Liver (tissue), 3 donors: ENCODE data around the gene IFT122.
A peak's percentile ranks its signal among the peaks of the same experiment; 100 is the strongest.

Experiments used
- ATF3 ChIP-seq: IDR thresholded peaks from 2 replicates; pipeline ENCODE4 v1.6.1; 2016; ENCODE audit warnings: antibody characterized with exemption
- EGR1 ChIP-seq, 2 donors: IDR thresholded peaks; 2 replicates each; pipeline ENCODE4 v1.6.1; 2016 to 2018; ENCODE audit warnings: antibody characterized with exemption in 2 of 2, low read depth in 2 of 2
- GABPA ChIP-seq, 2 donors: IDR thresholded peaks in 1 of 2; conservative IDR thresholded peaks in 1 of 2; 2 replicates each; pipeline ENCODE4 v1.6.1; 2016; ENCODE audit warnings: antibody characterized with exemption in 2 of 2, mild to moderate bottlenecking in 1 of 2, moderate library complexity in 1 of 2
- HNF4A ChIP-seq, 2 donors: conservative IDR thresholded peaks; 2 replicates each; pipeline ENCODE4 v1.6.1; 2016; ENCODE audit warnings: antibody characterized with exemption in 2 of 2, mild to moderate bottlenecking in 2 of 2
- JUND ChIP-seq, 2 donors: IDR thresholded peaks; 2 replicates each; pipeline ENCODE4 v1.6.1; 2016; ENCODE audit warnings: antibody characterized with exemption in 2 of 2
- RAD21 ChIP-seq, 2 donors: IDR thresholded peaks; 2 replicates each; pipeline ENCODE4 v1.6.1; 2016; ENCODE audit warnings: antibody characterized with exemption in 2 of 2, mild to moderate bottlenecking in 2 of 2
- TAF1 ChIP-seq: conservative IDR thresholded peaks from 2 replicates; pipeline ENCODE4 v1.6.1; 2016; ENCODE audit warnings: antibody characterized with exemption, mild to moderate bottlenecking
- YY1 ChIP-seq: IDR thresholded peaks from 2 replicates; pipeline ENCODE4 v1.6.1; 2016; ENCODE audit warnings: antibody characterized with exemption, mild to moderate bottlenecking
- TF ChIP-seq, protein P1 (sequence below): fragments of 150-350 bp; IDR thresholded peaks from 2 replicates; pipeline ENCODE4 v1.5.1; 2017; ENCODE audit warnings: improper control_type of control experiment, low read depth, low read length; ENCODE audit not compliant: missing input control
- TF ChIP-seq, protein P2 (sequence below): IDR thresholded peaks from 2 replicates; pipeline ENCODE4 v1.6.1; 2016; ENCODE audit warnings: antibody characterized with exemption
- donor health status: healthy.
- donor health status: healthy.

GRCh38 chr3:129469026-129469425, 29.0 kb downstream of the IFT122 start:
- TF ChIP-seq, protein P1, sequence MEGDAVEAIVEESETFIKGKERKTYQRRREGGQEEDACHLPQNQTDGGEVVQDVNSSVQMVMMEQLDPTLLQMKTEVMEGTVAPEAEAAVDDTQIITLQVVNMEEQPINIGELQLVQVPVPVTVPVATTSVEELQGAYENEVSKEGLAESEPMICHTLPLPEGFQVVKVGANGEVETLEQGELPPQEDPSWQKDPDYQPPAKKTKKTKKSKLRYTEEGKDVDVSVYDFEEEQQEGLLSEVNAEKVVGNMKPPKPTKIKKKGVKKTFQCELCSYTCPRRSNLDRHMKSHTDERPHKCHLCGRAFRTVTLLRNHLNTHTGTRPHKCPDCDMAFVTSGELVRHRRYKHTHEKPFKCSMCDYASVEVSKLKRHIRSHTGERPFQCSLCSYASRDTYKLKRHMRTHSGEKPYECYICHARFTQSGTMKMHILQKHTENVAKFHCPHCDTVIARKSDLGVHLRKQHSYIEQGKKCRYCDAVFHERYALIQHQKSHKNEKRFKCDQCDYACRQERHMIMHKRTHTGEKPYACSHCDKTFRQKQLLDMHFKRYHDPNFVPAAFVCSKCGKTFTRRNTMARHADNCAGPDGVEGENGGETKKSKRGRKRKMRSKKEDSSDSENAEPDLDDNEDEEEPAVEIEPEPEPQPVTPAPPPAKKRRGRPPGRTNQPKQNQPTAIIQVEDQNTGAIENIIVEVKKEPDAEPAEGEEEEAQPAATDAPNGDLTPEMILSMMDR: no peak
- peak in 1 of 2 donors; percentile 21 for TF ChIP-seq HNF4A (conservative IDR thresholded peaks at IDR 0.05)
- no peak for TF ChIP-seq RAD21 (IDR thresholded peaks at IDR 0.05)
- no peak for TF ChIP-seq EGR1 (IDR thresholded peaks at IDR 0.05; ENCODE audit: low read depth in 2 of 2)
- no peak for TF ChIP-seq TAF1
- TF ChIP-seq GABPA (IDR thresholded peaks at IDR 0.05 in 1 of 2, conservative IDR thresholded peaks at IDR 0.05 in 1 of 2): no peak
- TF ChIP-seq YY1: peak; percentile 27
- no peak for TF ChIP-seq JUND (IDR thresholded peaks at IDR 0.05)
- no peak for TF ChIP-seq ATF3
- TF ChIP-seq, protein P2, sequence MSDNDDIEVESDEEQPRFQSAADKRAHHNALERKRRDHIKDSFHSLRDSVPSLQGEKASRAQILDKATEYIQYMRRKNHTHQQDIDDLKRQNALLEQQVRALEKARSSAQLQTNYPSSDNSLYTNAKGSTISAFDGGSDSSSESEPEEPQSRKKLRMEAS: no peak
